NCI-H2171 (cell line): Measurements from ENCODE around the gene INO80C.

ENCODE experiments used
- DNase-seq: peaks from one replicate; lab custom pipeline; 2025; lab: John Stamatoyannopoulos, UW

The INO80C gene

GRCh38 chr18:35430721-35431373 is 66.9 kb downstream of the INO80C start:
- no peak for DNase-seq

- no peak for DNase-seq
These were observed 71.0 kb downstream of the INO80C start for GRCh38 chr18:35426786-35427185.

- no peak for DNase-seq
These were observed 73.4 kb downstream of the INO80C start for GRCh38 chr18:35424356-35424755.

- no peak for DNase-seq
These were observed 75.5 kb downstream of the INO80C start for GRCh38 chr18:35422237-35422636.

GRCh38 chr18:35418610-35419009 is 79.2 kb downstream of the INO80C start:
- DNase-seq = no peak
